ENCODE data around the gene PTPRT.
"Not testable (repeated sequence)": the region's sequence is repeated elsewhere in the genome, so short reads cannot be mapped to it uniquely, and the experiment has no call there.

PTPRT gene

DNA sequence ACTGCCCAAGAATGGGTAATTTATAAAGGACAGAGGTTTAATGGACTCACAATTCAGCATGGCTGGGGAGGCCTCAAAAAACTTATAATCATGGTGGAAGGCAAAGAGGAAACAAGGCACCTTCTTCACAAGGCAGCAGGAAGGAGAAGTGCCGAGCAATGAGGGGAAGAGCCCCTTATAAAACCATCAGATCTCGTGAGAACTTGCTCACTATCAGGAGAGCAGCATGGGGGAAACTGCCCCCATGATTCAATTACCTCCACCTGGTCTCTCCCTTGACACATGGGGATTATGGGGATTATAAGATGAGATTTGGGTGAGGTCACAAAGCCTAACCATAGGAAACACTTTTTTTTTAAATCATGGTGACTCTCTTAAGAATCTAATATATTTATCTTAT, 278.9 kb downstream of the PTPRT start:
- not testable (repeated sequence) for DNase-seq (ENCODE audit: low read depth)

DNA sequence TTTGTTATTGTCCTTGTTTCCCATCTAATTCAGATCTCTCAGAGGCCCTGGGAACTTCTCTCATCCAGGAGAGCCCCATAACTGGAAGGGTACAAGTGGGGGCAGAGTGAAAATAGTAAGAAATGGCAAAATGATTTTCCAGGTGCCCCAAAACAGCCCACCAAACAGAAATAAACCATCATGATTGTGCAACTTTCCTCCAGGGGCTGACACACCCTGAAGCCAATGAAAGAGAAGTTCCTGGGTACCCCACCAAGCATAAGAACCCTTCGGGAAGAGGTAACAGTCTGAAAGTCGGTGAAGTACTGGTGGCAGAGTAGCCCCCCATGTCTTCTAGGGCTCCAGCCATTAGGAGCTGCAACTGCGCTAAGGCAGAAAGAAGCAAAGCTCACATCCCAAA, 282.0 kb downstream of the PTPRT start:
- no peak for DNase-seq (ENCODE audit: low read depth)

- DNase-seq (ENCODE audit: low read depth), result no peak
Measured at GRCh38 chr20:42906120-42906519, 283.6 kb downstream of the PTPRT start.

GRCh38 chr20:42902509-42902908, 287.2 kb downstream of the PTPRT start:
- no peak for DNase-seq (ENCODE audit: low read depth)

DNA sequence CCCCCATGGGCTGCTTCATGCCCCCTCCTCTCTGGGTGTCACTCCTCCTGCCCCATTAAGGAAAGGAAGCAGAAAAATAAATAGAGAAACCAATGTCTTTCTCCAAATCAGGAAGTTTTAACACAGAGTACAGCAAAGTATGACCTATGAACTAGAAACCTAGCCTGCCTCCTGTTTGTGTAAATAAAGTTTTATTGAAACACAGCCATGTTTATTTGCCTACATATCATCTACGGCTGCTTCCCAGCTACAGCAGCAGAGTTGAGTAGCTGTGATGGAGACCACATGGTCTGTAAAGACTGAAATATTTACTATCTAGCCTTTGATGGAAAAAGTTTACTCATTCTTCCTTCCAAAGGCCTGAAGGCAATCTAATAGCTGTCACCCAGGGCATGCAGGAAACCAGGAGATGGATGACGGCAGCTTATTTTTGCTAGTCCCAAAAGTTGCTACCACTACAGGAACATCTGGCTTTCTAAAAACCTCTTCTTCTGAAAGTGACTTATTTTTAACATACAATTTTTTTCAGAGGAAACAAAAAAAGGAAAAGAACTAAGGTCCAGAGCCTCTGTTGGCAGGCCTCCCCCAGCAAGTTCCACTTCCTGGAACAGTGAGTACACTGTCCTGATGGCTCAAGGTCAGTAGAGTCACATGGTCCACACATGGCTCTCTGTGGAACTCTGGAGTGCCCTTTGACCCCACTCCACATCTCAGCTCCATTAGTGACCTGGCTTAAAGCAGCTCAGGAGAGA, 287.8 kb downstream of the PTPRT start:
- no peak for DNase-seq (ENCODE audit: low read depth)

- DNase-seq (ENCODE audit: low read depth), result not testable (repeated sequence)
Measured at GRCh38 chr20:42900764-42901163, 288.9 kb downstream of the PTPRT start.

- DNase-seq (ENCODE audit: low read depth), result no peak
Measured at GRCh38 chr20:42895020-42895419, 294.7 kb downstream of the PTPRT start.

DNA sequence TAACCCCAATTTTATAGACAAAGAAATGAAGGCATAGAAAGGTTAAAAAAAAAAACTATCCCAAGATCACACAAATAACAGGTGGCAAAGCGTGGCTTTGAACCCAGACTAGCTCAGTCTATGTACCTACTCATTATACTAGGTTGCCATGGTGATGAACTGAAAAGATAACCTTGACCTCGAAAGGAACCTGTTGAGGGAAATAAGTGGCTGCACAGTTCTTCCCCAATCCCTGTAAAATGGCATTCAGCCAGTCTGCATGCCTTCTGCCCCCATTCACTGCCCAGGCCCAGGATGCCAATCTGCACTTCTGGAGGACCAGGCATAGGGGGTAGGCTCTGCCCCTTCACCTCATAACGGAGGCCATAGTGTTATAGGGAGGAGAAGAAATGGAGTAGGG, 295.2 kb downstream of the PTPRT start:
- no peak for DNase-seq (ENCODE audit: low read depth)

DNA sequence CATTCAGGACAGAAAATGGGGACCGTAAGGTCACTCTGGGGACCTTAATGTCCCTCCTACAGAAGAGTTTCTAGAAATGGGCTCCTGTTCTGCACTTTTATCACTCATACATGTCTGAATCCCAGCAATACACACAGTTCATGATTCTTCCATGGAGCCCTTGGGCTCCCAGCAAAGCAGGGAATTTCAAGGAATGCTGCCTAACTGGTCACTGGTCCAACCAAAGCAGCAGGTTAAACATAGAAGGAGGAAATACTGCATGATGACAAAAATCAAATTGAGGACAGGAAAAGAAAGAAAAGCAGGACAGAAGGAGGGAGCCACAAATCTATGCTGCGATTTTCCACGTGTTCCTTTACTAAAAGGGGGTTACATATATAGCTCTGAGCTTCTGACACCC, 300.2 kb downstream of the PTPRT start:
- DNase-seq (ENCODE audit: low read depth), result no peak

DNA sequence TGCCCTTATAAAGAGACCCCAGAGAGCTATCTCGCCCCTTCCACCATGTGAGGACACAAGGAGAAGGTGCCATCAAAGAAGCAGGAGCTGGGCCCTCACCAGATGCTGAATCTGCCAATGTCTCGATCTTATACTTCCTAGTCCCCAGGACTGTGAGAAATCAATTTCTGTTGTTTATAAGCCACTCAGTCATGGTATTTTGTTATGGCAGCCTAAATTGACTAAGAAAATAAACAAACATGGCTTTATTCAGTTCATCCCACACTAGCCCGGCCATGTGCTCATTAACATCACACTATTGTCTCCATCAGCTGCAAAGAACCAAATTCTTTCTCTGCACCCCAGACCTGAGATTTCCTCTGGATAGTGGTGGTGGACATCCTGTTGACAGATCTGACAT, 302.4 kb downstream of the PTPRT start:
- DNase-seq (ENCODE audit: low read depth), result no peak

- DNase-seq (ENCODE audit: low read depth), result no peak
Measured at GRCh38 chr20:42886801-42887200, 302.9 kb downstream of the PTPRT start.

- DNase-seq (ENCODE audit: low read depth), result no peak
Measured at GRCh38 chr20:42886046-42886445, 303.7 kb downstream of the PTPRT start.

DNA sequence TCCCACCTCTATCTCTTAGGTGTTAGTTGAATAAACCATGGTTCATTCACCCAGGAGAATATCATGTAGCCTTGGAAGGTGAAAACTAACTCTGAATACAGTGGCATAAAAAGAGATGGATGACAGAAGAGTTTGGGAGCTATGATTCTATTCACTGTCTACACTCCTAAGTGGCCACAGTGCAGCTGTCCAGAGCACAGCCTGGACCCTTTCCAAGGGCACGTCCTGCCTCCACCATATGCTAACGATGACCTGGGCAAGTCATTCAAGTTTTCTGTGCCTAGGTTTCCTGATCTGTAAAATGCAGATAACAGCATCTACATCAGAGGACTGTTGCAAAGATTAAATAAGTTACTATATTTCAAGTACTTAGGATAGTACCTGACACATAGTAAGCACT, 314.1 kb downstream of the PTPRT start:
- no peak for DNase-seq (ENCODE audit: low read depth)

GRCh38 chr20:42873259-42873658, 316.4 kb downstream of the PTPRT start:
- DNase-seq (ENCODE audit: low read depth), result no peak

DNA sequence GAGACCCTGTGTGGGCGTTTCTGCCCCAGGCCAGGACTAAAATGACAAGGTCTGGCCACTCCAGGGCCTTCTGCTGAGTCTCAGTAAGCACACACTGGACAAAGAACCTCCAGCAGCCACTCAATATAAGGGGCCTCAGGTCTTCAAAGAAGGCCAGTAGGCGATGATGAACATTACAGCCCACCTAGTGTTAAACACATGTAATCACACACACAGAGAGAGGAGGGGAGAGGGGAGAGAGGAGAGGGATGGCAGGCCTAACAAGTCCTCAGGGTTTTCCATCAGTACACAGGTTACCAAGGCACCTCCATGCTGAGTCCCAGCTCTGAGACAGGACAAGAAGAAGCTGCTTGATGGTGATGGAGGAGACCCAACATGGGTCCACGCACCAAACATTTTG, 325.6 kb downstream of the PTPRT start:
- DNase-seq (ENCODE audit: low read depth), result no peak

- no peak for DNase-seq (ENCODE audit: low read depth)
Measured at GRCh38 chr20:42862446-42862845, 327.3 kb downstream of the PTPRT start.

- no peak for DNase-seq (ENCODE audit: low read depth)
Measured at GRCh38 chr20:42857446-42857845, 332.3 kb downstream of the PTPRT start.

- no peak for DNase-seq (ENCODE audit: low read depth)
Measured at GRCh38 chr20:42855896-42856295, 333.8 kb downstream of the PTPRT start.

- no peak for DNase-seq (ENCODE audit: low read depth)
Measured at GRCh38 chr20:42852691-42853090, 337.0 kb downstream of the PTPRT start.

DNA sequence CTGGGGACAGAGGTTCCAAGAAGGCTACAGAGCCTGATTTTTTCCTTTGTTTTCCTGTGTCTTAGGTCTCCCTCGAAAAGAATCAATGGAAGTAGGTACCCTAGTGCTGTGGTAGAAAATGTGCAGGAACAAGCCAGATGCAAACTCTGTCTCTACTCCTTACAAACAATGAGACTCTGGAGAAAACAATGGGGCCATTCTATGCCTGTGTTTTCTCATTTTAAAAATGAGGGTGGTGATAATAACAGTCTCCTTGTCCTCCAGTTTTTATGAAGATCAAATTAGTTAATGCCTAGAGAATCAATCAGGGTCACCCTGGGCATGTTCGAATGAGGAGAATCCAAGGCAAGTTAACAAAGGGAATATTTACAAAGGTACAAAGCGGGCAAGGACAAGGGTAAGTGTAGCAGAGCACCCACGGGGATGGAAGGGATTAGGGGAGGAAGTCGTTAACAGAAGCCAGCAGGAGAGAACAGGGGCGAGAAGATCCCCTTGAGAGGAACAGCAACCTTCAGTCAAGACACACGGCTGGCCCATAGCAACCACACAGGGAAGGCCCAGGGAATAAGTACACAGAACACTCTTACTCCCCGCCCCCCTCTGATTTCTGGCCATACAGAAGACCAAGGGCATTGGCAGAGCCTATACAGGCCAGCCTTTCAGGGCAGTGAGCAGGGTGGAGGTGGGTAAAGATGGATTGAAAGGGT, 342.8 kb downstream of the PTPRT start:
- no peak for DNase-seq (ENCODE audit: low read depth)

GRCh38 chr20:42844751-42845150, 345.0 kb downstream of the PTPRT start:
- no peak for DNase-seq (ENCODE audit: low read depth)

DNA sequence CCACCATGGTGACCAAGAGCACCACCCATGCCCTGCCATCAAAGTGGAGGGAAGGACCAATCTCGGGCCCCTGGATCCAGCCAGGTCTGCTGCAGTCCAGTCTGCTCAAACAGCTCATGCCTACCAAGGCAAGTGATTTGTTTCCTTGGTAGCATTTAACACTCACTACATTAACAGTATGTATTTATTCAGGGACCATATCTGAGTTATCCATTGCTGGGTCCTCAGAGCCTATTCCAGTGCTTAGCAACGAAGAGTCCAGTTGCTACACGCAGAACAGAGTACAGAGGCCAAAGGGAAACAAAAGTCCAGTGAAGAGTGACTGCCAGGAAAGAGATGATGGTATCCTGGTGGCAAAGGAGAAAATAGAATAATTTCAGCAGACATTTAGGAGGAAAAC, 352.2 kb downstream of the PTPRT start:
- no peak for DNase-seq (ENCODE audit: low read depth)

DNA sequence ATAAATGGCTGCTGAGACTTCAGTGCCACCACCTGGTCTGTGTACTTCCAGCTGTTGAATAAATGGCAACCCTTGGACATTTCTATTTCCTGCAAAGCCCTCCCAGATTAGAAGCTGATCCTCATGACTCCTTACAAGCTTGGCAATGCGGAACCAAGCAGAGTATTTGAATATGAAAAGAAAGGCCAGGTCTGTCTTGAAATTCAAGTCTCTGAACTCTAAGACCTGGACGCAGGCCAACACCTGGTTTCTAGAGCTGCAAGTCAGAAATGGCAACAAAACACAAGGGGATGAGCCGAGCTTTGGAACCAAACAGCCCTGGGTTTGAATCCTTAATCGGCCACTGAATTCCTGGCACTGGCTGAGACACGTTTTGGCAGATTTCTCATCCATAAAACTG, 353.4 kb downstream of the PTPRT start:
- no peak for DNase-seq (ENCODE audit: low read depth)

DNA sequence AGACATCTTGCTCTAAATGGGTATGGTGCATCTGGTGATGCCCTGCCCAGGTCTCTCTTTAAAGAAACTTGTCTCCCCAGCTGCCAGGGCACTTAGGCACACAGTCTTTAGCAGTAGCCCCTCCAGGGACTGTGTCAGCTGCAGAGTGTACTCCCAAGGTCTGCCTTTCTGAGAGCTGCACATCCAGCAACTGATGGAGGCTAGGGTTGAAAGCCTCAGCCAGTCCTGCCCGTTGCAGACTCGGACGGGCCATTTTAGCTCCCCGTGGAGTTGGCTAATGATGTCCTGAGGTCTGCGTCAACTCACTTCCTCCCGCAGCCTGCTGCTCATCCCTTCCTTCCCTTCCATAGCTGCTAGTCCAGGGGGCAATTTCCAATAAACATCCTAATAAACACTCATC, 381.8 kb downstream of the PTPRT start:
- DNase-seq (ENCODE audit: low read depth), result no peak
